K562 (cell line): ENCODE data around the gene PPP1R16B. TPM values are rescaled to one million over a fixed set of nuclear protein-coding genes. Genes with fewer than 3 reads are reported as not detected.

Experiments used
- ATAC-seq: fragments of 200-7000 bp; cut with Tn5 transposase; 3 replicates; pipeline ENCODE4 v1.9.1; 2020; ENCODE audit warnings: moderate library complexity
- BruUV-seq: library from RNA; stranded (reverse); fragments of 400-500 nt; replicated peaks from 2 replicates; lab custom pipeline; 2021; lab: Mats Ljungman, UMichigan
- CTCF ChIA-PET: fragments of 300-600 bp; formaldehyde crosslinking; extraction: SDS; loops from one replicate; lab custom pipeline; 2021; ENCODE audit warnings: low intra/inter-chr PET ratio; lab: Yijun Ruan, JAX
- POLR2A ChIA-PET: fragments of 300-600, 350-650 bp; sonication (Branson Sonifier 250); formaldehyde crosslinking; extraction: SDS; loops from one replicate; lab custom pipeline; 2021; ENCODE audit warnings: antibody characterized with exemption, inconsistent platforms; lab: Yijun Ruan, JAX
- DNase-seq, 4 experiments: peaks; one replicate each; pipeline versions ENCODE4 v3.0.0 to v3.0.0-alpha.2; 2011 to 2018; ENCODE audit warnings: low spot score in 3 of 4, mixed read lengths in 3 of 4; ENCODE audit errors: extremely low read depth in 1 of 4
- FAIRE-seq: peaks from 2 replicates; lab custom pipeline; 2011; peaks lifted over from hg19 to GRCh38; lab: Jason Lieb, UNC
- H2AFZ ChIP-seq: 2 replicates; pipeline ENCODE4 v1.6.0; 2011; ENCODE audit warnings: low read depth, low read length, control low read depth, inconsistent platforms
- H3K27ac ChIP-seq: fragments of 200-600 bp; 3 replicates; pipeline ENCODE4 v1.8.0; 2011; ENCODE audit warnings: low read depth, mild to moderate bottlenecking, control low read depth, inconsistent platforms, low read length, moderate library complexity, mixed read lengths; ENCODE audit errors: extremely low read depth
- H3K27me3 ChIP-seq, 2 experiments: fragments of 300-600 bp in 1 of 2; 2 replicates in 1 of 2; 3 replicates in 1 of 2; pipeline versions ENCODE4 v1.6.0 to v1.8.0; 2011; ENCODE audit warnings: inconsistent platforms in 2 of 2, low read length in 2 of 2, mild to moderate bottlenecking in 1 of 2, mixed read lengths in 1 of 2, moderate library complexity in 1 of 2; ENCODE audit not compliant: control insufficient read depth in 2 of 2, insufficient read depth in 2 of 2
- H3K36me3 ChIP-seq: fragments of 300-600 bp; 3 replicates; pipeline ENCODE4 v1.8.0; 2011; ENCODE audit warnings: mild to moderate bottlenecking, low read length, inconsistent platforms; ENCODE audit not compliant: control insufficient read depth, insufficient read depth
- H3K4me1 ChIP-seq, 2 experiments: fragments of 200-600 bp in 1 of 2; replicated peaks in 1 of 2; 2 replicates in 1 of 2; 3 replicates in 1 of 2; pipeline versions ENCODE4 v1.5.1 to v1.8.0; 2011; ENCODE audit warnings: inconsistent platforms in 2 of 2, low read length in 2 of 2, mild to moderate bottlenecking in 1 of 2, mixed read lengths in 1 of 2, moderate library complexity in 1 of 2; ENCODE audit not compliant: control insufficient read depth in 2 of 2, insufficient read depth in 2 of 2
- H3K4me2 ChIP-seq: 2 replicates; pipeline ENCODE4 v1.6.1; 2011; ENCODE audit warnings: low read length, control low read depth, inconsistent platforms, mixed read lengths; ENCODE audit not compliant: insufficient read depth
- H3K4me3 ChIP-seq: fragments of 200-600 bp; sonication (generic), shearing (Covaris generic); 2 replicates; pipeline ENCODE4 v1.5.1; 2016; ENCODE audit warnings: control low read depth, inconsistent platforms
- H3K79me2 ChIP-seq: fragments of 200-600 bp; 3 replicates; pipeline ENCODE4 v1.8.0; 2011; ENCODE audit warnings: low read length, inconsistent platforms; ENCODE audit not compliant: control insufficient read depth, insufficient read depth
- H3K9ac ChIP-seq, 2 experiments: 2 replicates each; pipeline versions ENCODE4 v1.6.0 to v1.6.1; 2011; ENCODE audit warnings: low read depth in 2 of 2, low read length in 2 of 2, control low read depth in 1 of 2, inconsistent platforms in 1 of 2, mild to moderate bottlenecking in 1 of 2, mixed read lengths in 1 of 2; ENCODE audit not compliant: insufficient read depth in 1 of 2
- H3K9me1 ChIP-seq: one replicate; pipeline ENCODE4 v1.6.0; 2011; ENCODE audit warnings: inconsistent platforms, mild to moderate bottlenecking, low read length, moderate library complexity; ENCODE audit not compliant: control insufficient read depth, insufficient read depth
- H3K9me3 ChIP-seq: replicated peaks from 2 replicates; pipeline ENCODE4 v1.5.1; 2011; ENCODE audit warnings: low read depth, low read length, inconsistent platforms; ENCODE audit not compliant: control insufficient read depth, insufficient read depth
- H4K20me1 ChIP-seq: replicated peaks from 2 replicates; pipeline ENCODE4 v1.6.1; 2011; ENCODE audit warnings: low read length, inconsistent platforms, mixed read lengths; ENCODE audit not compliant: control insufficient read depth, insufficient read depth
- ELF1 ChIP-seq: fragments of 200-800 bp; sonication (Bioruptor generic); IDR thresholded peaks from 2 replicates; pipeline ENCODE4 v1.6.1; 2016; ENCODE audit warnings: missing genetic modification characterization, missing compliant biosample characterization
- KLF6 ChIP-seq: fragments of 250-450 bp; sonication (Bioruptor Pico); IDR thresholded peaks from 2 replicates; pipeline ENCODE4 v1.4.0; 2020; ENCODE audit warnings: mild to moderate bottlenecking, moderate library complexity, borderline replicate concordance
- NFYB ChIP-seq: IDR thresholded peaks from 2 replicates; pipeline ENCODE4 v1.6.1; 2011; ENCODE audit warnings: mild to moderate bottlenecking, moderate library complexity; ENCODE audit not compliant: insufficient read length; ENCODE audit errors: extremely low read depth
- RAD51 ChIP-seq: fragments of 450-650 bp; IDR thresholded peaks from 2 replicates; pipeline ENCODE4 v1.7.1; 2016; ENCODE audit warnings: low read depth, mild to moderate bottlenecking, borderline replicate concordance
- SMARCC2 ChIP-seq: fragments of 450-650 bp; IDR thresholded peaks from 2 replicates; pipeline ENCODE4 v1.6.1; 2017; ENCODE audit warnings: antibody characterized with exemption, moderate library complexity, mild to moderate bottlenecking, low read depth
- TEAD2 ChIP-seq: fragments of 450-650 bp; IDR thresholded peaks from 2 replicates; pipeline ENCODE4 v1.6.1; 2016; ENCODE audit warnings: missing genetic modification characterization, control low read depth, missing compliant biosample characterization
- ZNF239 ChIP-seq: fragments of 250-450 bp; sonication (Bioruptor Pico); IDR thresholded peaks from 2 replicates; pipeline ENCODE4 v1.4.0; 2020; ENCODE audit warnings: mild to moderate bottlenecking
- ZNF707 ChIP-seq: fragments of 250-450 bp; sonication (Bioruptor Pico); conservative IDR thresholded peaks from 2 replicates; pipeline ENCODE4 v1.8.0; 2022; ENCODE audit warnings: inconsistent platforms, mild to moderate bottlenecking, moderate library complexity
- WGBS: fragments of 100-300 bp; shearing (Covaris generic); methylation state at CpG from one replicate; pipeline ENCODE4 v1.1.6; 2016; ENCODE audit warnings: low coverage, mixed read lengths; ENCODE audit not compliant: insufficient coverage; ENCODE audit errors: missing lambda C conversion rate; 5-methylcytosine and 5-hydroxymethylcytosine counted together
- in situ Hi-C: fragments of 300-500 bp; cut with MboI; formaldehyde crosslinking; loops from 4 replicates; pipeline ENCODE4 v1.15.0; 2018; ENCODE audit warnings: inconsistent platforms, mixed read lengths
- intact Hi-C: fragments of 100-400 bp; cut with micrococcal nuclease; formaldehyde crosslinking; loops from 2 replicates; pipeline ENCODE4 v1.14.2; 2022
- polyA plus RNA-seq, 8 experiments: library from polyadenylated mRNA; depleted of rRNA in 4 of 8; stranded (reverse) in 5 of 8; unstranded in 3 of 8; fragments of >200 nt; fragmentation: Nextera tagmentation in 2 of 8; fragmentation: Illumina TruSeq in 1 of 8; extraction: Ambion mirVana in 2 of 8; extraction: Trizol in 1 of 8; gene quantifications; 2 replicates each; pipeline versions ENCODE4 v1.2.1 to v1.2.3, GENCODE V29; 2011 to 2014; ENCODE audit warnings: inconsistent platforms in 1 of 8, missing spikeins in 1 of 8
- total RNA-seq, 7 experiments: library from RNA; depleted of rRNA in 6 of 7; stranded (reverse); fragments of >200 nt in 6 of 7; fragmentation: Illumina TruSeq in 2 of 7; extraction: Trizol in 2 of 7; gene quantifications; 2 replicates each; pipeline versions ENCODE4 v1.2.1 to v1.2.3, GENCODE V29; 2011 to 2021; ENCODE audit warnings: low replicate concordance in 1 of 7
- TF ChIP-seq, protein P1 (sequence below): sonication (generic); formaldehyde crosslinking; IDR thresholded peaks from 2 replicates; pipeline ENCODE4 v1.8.1; 2023; ENCODE audit warnings: mild to moderate bottlenecking, missing genetic modification reagents
- TF ChIP-seq, protein P2 (sequence below): sonication (generic); formaldehyde crosslinking; IDR thresholded peaks from 2 replicates; pipeline ENCODE4 v1.5.0; 2020; ENCODE audit warnings: missing genetic modification reagents
- TF ChIP-seq, protein P3 (sequence below): sonication (generic); formaldehyde crosslinking; IDR thresholded peaks from 2 replicates; pipeline ENCODE4 v1.9.0; 2022; ENCODE audit warnings: mild to moderate bottlenecking, missing genetic modification reagents

Gene PPP1R16B
- total and polyA plus RNA-seq, 9 of the 15 experiments (the other 6 are each of a cell fraction or from before 2014, with no cell fraction given): 1.5 to 11.5 (median 6.8) TPM

DNA sequence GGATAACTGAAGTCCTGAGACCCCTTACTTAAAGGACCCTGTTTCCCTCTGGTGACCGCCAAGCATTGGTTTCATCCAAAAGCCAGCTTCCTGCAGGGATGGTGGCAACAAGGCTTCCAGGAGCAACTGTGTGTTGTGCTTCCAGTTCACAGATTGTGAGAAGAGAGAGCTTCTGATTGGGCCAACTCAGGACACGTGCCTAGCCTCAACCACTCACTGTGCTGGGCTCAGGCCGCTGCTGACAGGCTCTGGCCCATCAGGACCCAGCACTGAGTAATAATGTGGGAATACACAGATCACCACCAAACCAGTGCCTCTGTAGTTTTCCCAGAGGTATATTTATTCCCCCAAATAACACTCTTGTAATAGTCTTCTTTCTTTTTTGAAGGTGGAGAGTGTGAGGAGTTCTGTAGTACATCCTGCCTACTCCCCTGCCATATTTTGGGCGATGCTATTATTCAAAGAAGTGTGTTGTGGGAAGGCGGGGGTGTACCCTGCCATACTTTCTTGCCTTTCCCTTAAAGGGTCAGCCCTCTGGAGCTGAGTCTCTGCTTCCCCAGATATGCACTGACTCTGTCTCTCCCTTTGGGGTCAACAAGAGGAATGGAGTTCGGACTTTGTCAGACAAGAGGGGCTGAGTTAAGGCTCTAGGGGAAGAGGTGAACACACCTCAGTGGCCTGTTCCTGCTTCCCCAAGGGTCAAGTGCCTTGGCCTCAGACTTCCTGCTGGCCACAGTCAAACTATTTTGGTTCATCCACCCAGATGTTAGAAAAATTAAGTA lies 23.2 kb downstream of the PPP1R16B start:
- Histone ChIP-seq H3K4me1 (peaks cover 16 to 35% of the 10 kb centered on the region in 2 experiments), H3K27me3 (no peaks in the 10 kb centered on the region), H3K27ac (peak overlapping the region; percentile 19; the same call in 1 of the 3 replicates), H3K9me1 (no peaks in the 10 kb centered on the region), H3K36me3 (no peaks in the 10 kb centered on the region), H3K4me3 (no peak overlapping the region), H3K9ac (no peak overlapping the region), H3K9me3 (no peaks in the 10 kb centered on the region), H3K79me2 (no peaks in the 10 kb centered on the region)
- DNase-seq: peak in 1 of 4 experiments; percentile 26
- intact Hi-C loops: no loop called here
- BruUV-seq: no TSS peak
- FAIRE-seq: no peak
- TF ChIP-seq KLF6 (CRISPR knock-in tag) (no peak), NFYB (peak; percentile 37), TEAD2 (tag) (0 out of 2 replicates have a peak, but pooled peaks have one; percentile 17), RAD51 (peak; percentile 57; the same call in 1 of the 2 replicates), ZNF239 (no peak), SMARCC2 (no peak), ELF1 (peak; percentile 38; the same call in 1 of the 2 replicates), ZNF707 (CRISPR knock-in tag) (no peak)
- TF ChIP-seq, protein P1, sequence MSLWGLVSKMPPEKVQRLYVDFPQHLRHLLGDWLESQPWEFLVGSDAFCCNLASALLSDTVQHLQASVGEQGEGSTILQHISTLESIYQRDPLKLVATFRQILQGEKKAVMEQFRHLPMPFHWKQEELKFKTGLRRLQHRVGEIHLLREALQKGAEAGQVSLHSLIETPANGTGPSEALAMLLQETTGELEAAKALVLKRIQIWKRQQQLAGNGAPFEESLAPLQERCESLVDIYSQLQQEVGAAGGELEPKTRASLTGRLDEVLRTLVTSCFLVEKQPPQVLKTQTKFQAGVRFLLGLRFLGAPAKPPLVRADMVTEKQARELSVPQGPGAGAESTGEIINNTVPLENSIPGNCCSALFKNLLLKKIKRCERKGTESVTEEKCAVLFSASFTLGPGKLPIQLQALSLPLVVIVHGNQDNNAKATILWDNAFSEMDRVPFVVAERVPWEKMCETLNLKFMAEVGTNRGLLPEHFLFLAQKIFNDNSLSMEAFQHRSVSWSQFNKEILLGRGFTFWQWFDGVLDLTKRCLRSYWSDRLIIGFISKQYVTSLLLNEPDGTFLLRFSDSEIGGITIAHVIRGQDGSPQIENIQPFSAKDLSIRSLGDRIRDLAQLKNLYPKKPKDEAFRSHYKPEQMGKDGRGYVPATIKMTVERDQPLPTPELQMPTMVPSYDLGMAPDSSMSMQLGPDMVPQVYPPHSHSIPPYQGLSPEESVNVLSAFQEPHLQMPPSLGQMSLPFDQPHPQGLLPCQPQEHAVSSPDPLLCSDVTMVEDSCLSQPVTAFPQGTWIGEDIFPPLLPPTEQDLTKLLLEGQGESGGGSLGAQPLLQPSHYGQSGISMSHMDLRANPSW: no peak
- TF ChIP-seq, protein P2, sequence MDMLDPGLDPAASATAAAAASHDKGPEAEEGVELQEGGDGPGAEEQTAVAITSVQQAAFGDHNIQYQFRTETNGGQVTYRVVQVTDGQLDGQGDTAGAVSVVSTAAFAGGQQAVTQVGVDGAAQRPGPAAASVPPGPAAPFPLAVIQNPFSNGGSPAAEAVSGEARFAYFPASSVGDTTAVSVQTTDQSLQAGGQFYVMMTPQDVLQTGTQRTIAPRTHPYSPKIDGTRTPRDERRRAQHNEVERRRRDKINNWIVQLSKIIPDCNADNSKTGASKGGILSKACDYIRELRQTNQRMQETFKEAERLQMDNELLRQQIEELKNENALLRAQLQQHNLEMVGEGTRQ (CRISPR knock-in tag): peak; percentile 87
- TF ChIP-seq, protein P3, sequence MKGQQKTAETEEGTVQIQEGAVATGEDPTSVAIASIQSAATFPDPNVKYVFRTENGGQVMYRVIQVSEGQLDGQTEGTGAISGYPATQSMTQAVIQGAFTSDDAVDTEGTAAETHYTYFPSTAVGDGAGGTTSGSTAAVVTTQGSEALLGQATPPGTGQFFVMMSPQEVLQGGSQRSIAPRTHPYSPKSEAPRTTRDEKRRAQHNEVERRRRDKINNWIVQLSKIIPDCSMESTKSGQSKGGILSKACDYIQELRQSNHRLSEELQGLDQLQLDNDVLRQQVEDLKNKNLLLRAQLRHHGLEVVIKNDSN (CRISPR knock-in tag): peak; percentile 84
- TF ChIP-seq, all 486 proteins: peak for 6
- Histone ChIP-seq H3K4me2 (no peak overlapping the region), H2AFZ (peak overlapping the region; percentile 20; the same call in 1 of the 2 replicates), H4K20me1 (no peaks in the 10 kb centered on the region)
- ChIA-PET CTCF (no interaction called here), POLR2A (no interaction called here)
- ATAC-seq: peak; percentile 67
- WGBS: 70% methylated on average over 6 of the region's 6 CpGs
- in situ Hi-C loops: no loop called here
